Measurements from ENCODE around the gene RNF175.

Gene RNF175

DNA sequence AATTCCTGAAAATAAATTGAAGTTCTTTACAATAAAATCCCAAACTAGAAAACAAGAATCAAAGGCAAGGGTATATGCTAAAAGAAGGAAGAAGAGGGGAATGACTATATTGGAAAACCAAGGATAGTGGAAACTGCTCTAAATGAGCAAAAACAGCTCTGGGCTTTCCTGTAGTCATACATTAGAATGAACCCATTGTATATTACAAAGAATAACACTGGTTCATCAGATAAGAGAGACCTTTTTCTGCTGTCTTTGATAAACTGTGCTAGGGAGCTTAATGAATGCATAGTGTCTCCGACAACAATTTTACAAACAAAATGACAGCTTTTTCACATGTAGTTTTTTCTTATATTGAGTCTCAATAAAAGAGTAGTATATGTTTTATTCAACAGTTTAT is 49.1 kb downstream of the RNF175 start:
- TF ChIP-seq PAX5 (IDR thresholded peaks at IDR 0.05; ENCODE audit: insufficient read depth, low read length, severe bottlenecking), result no peak
- no peak for TF ChIP-seq POLR2A (IDR thresholded peaks at IDR 0.05; ENCODE audit: low read depth, low read length)
- no peak for TF ChIP-seq TAF1 (IDR thresholded peaks at IDR 0.05; ENCODE audit: low read depth, low read length)
- no peak for TF ChIP-seq POU2F2 (IDR thresholded peaks at IDR 0.05; ENCODE audit: low read depth, low read length)
- no peak for TF ChIP-seq SPI1 (IDR thresholded peaks at IDR 0.05; ENCODE audit: low read depth, low read length)
- TF ChIP-seq POLR2AphosphoS5 (IDR thresholded peaks at IDR 0.05; ENCODE audit: low read depth, low read length), result no peak
- FAIRE-seq (no peak), DNase-seq (ENCODE audit: insufficient read length, low spot score) (no peak)

GRCh38 chr4:153706519-153706918 is 53.3 kb downstream of the RNF175 start:
- no peak for TF ChIP-seq POLR2AphosphoS5 (IDR thresholded peaks at IDR 0.05; ENCODE audit: low read depth, low read length)
- TF ChIP-seq TAF1 (IDR thresholded peaks at IDR 0.05; ENCODE audit: low read depth, low read length), result no peak
- no peak for TF ChIP-seq POLR2A (IDR thresholded peaks at IDR 0.05; ENCODE audit: low read depth, low read length)
- no peak for TF ChIP-seq SPI1 (IDR thresholded peaks at IDR 0.05; ENCODE audit: low read depth, low read length)
- TF ChIP-seq POU2F2 (IDR thresholded peaks at IDR 0.05; ENCODE audit: low read depth, low read length), result no peak
- no peak for TF ChIP-seq PAX5 (IDR thresholded peaks at IDR 0.05; ENCODE audit: insufficient read depth, low read length, severe bottlenecking)
- FAIRE-seq, result no peak
- no peak for DNase-seq (ENCODE audit: insufficient read length, low spot score)

- FAIRE-seq, result peak; percentile 40
Observed at GRCh38 chr4:153705743-153706468, 53.9 kb downstream of the RNF175 start.

DNA sequence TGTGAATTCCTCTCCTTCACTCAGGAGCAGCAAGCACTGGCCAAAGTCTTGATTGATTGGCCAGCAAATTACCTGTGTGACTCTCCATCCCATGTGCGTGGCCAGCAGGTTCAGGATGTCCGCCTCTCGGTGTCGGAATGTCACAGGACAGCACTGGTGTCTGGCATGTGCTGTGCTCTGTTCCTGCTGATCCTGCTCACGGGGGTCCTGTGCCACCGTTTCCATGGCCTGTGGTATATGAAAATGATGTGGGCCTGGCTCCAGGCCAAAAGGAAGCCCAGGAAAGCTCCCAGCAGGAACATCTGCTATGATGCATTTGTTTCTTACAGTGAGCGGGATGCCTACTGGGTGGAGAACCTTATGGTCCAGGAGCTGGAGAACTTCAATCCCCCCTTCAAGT is 55.3 kb downstream of the RNF175 start:
- DNase-seq (ENCODE audit: insufficient read length, low spot score) (no peak), FAIRE-seq (no peak)

More at GRCh38 chr4:153705743-153706468, 53.9 kb downstream of the RNF175 start:
- TF ChIP-seq POLR2AphosphoS5 (IDR thresholded peaks at IDR 0.05; ENCODE audit: low read depth, low read length) (no peak), POLR2A (IDR thresholded peaks at IDR 0.05; ENCODE audit: low read depth, low read length) (no peak), POU2F2 (IDR thresholded peaks at IDR 0.05; ENCODE audit: low read depth, low read length) (no peak), TAF1 (IDR thresholded peaks at IDR 0.05; ENCODE audit: low read depth, low read length) (no peak), SPI1 (IDR thresholded peaks at IDR 0.05; ENCODE audit: low read depth, low read length) (peak; percentile 94)
- DNase-seq (ENCODE audit: insufficient read length, low spot score), result no peak

GRCh38 chr4:153684971-153685371 is 74.9 kb downstream of the RNF175 start:
- FAIRE-seq, result no peak
- no peak for DNase-seq (ENCODE audit: insufficient read length, low spot score)
- TF ChIP-seq PAX5 (IDR thresholded peaks at IDR 0.05; ENCODE audit: insufficient read depth, low read length, severe bottlenecking) (no peak), SPI1 (IDR thresholded peaks at IDR 0.05; ENCODE audit: low read depth, low read length) (no peak), POLR2A (IDR thresholded peaks at IDR 0.05; ENCODE audit: low read depth, low read length) (no peak), POLR2AphosphoS5 (IDR thresholded peaks at IDR 0.05; ENCODE audit: low read depth, low read length) (no peak), POU2F2 (IDR thresholded peaks at IDR 0.05; ENCODE audit: low read depth, low read length) (no peak), TAF1 (IDR thresholded peaks at IDR 0.05; ENCODE audit: low read depth, low read length) (no peak)

More for the DNA sequence above, 55.3 kb downstream of the RNF175 start:
- TF ChIP-seq POU2F2 (IDR thresholded peaks at IDR 0.05; ENCODE audit: low read depth, low read length) (no peak), PAX5 (IDR thresholded peaks at IDR 0.05; ENCODE audit: insufficient read depth, low read length, severe bottlenecking) (no peak)

GRCh38 chr4:153684182-153684970 is 75.4 kb downstream of the RNF175 start, which contains the start of gene TLR2:
TLR2 (plus strand) TSS chr4:153684280; CDS start chr4:153702908, 18,628 bp downstream.
- FAIRE-seq (no peak), DNase-seq (ENCODE audit: insufficient read length, low spot score) (peak; percentile 64)
- TF ChIP-seq POU2F2 (IDR thresholded peaks at IDR 0.05; ENCODE audit: low read depth, low read length) (no peak), PAX5 (IDR thresholded peaks at IDR 0.05; ENCODE audit: insufficient read depth, low read length, severe bottlenecking) (no peak), POLR2A (IDR thresholded peaks at IDR 0.05; ENCODE audit: low read depth, low read length) (no peak), SPI1 (IDR thresholded peaks at IDR 0.05; ENCODE audit: low read depth, low read length) (no peak), TAF1 (IDR thresholded peaks at IDR 0.05; ENCODE audit: low read depth, low read length) (no peak), POLR2AphosphoS5 (IDR thresholded peaks at IDR 0.05; ENCODE audit: low read depth, low read length) (no peak)

DNA sequence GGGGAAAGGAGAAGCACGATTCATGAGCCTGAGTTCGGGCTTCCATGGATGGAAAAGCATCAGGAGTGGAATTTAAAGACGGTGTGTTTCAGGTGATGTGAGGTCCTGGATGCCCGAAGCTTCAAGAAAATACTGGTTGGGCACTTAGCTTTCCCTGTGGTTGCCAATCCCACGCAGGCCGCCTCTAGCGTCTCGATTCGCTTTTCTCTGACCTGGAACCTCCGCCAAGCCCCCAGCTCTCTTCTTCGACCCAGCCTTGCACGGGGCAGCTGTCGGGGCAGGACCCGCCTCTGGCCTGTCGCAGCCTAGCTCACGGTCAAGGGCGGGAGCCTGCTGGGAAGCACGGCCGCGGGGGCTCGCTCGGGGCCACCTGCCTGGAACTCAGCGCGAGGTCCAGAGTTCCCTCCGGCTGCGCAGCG is 76.1 kb downstream of the RNF175 start:
- no peak for DNase-seq (ENCODE audit: insufficient read length, low spot score)
- TF ChIP-seq POU2F2 (IDR thresholded peaks at IDR 0.05; ENCODE audit: low read depth, low read length) (no peak), POLR2A (IDR thresholded peaks at IDR 0.05; ENCODE audit: low read depth, low read length) (no peak), TAF1 (IDR thresholded peaks at IDR 0.05; ENCODE audit: low read depth, low read length) (no peak), PAX5 (IDR thresholded peaks at IDR 0.05; ENCODE audit: insufficient read depth, low read length, severe bottlenecking) (no peak), POLR2AphosphoS5 (IDR thresholded peaks at IDR 0.05; ENCODE audit: low read depth, low read length) (no peak), SPI1 (IDR thresholded peaks at IDR 0.05; ENCODE audit: low read depth, low read length) (no peak)
- peak; percentile 71 for FAIRE-seq

GRCh38 chr4:153679486-153679885 is 80.3 kb downstream of the RNF175 start:
- no peak for TF ChIP-seq SPI1 (IDR thresholded peaks at IDR 0.05; ENCODE audit: low read depth, low read length)
- DNase-seq (ENCODE audit: insufficient read length, low spot score) (no peak), FAIRE-seq (no peak)

DNA sequence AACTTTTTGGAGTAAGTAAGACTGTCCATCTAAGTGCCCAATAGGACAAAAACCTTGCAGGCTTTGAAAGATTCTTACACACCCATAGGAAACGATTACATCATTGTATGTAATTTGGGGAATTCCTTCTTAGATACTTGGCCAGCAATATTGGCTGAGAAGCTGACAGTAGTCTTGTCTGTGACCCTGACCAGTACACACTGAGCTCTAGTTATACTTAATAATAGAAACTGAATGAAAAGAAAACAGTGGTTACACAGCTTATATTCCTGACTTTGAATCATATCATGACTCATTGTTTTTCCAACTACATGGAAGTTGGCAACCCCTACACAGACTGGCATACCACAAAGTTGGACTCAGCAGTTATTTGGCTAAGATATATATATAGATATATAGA is 82.8 kb downstream of the RNF175 start:
- no peak for TF ChIP-seq PAX5 (IDR thresholded peaks at IDR 0.05; ENCODE audit: insufficient read depth, low read length, severe bottlenecking)
- TF ChIP-seq TAF1 (IDR thresholded peaks at IDR 0.05; ENCODE audit: low read depth, low read length), result no peak
- TF ChIP-seq POLR2A (IDR thresholded peaks at IDR 0.05; ENCODE audit: low read depth, low read length), result no peak
- no peak for TF ChIP-seq SPI1 (IDR thresholded peaks at IDR 0.05; ENCODE audit: low read depth, low read length)
- TF ChIP-seq POLR2AphosphoS5 (IDR thresholded peaks at IDR 0.05; ENCODE audit: low read depth, low read length), result no peak
- TF ChIP-seq POU2F2 (IDR thresholded peaks at IDR 0.05; ENCODE audit: low read depth, low read length), result no peak
- DNase-seq (ENCODE audit: insufficient read length, low spot score), result no peak
- no peak for FAIRE-seq

Measured in GM12891 (cell line).